Glutamatergic neuron (in vitro differentiated cells): ENCODE measurements around the gene BMPR2. TPM values are rescaled to one million over a fixed set of nuclear protein-coding genes. Genes with fewer than 3 reads are reported as not detected.

Experiments
- DNase-seq: peaks from one replicate; pipeline ENCODE4 v3.0.0; 2022
- H3K27ac Mint-ChIP-seq: one replicate; pipeline ENCODE4 v1.8.0; 2020; ENCODE audit warnings: mild to moderate bottlenecking, mixed read lengths, inconsistent platforms; ENCODE audit not compliant: unreplicated experiment
- H3K27me3 Mint-ChIP-seq: one replicate; pipeline ENCODE4 v1.8.0; 2020; ENCODE audit warnings: mild to moderate bottlenecking, moderate library complexity, mixed read lengths, inconsistent platforms; ENCODE audit not compliant: unreplicated experiment
- H3K36me3 Mint-ChIP-seq: one replicate; pipeline ENCODE4 v1.8.0; 2020; ENCODE audit warnings: mild to moderate bottlenecking, mixed read lengths, inconsistent platforms; ENCODE audit not compliant: unreplicated experiment
- H3K4me1 Mint-ChIP-seq: one replicate; pipeline ENCODE4 v1.8.0; 2020; ENCODE audit warnings: mild to moderate bottlenecking, low read depth, mixed read lengths, inconsistent platforms; ENCODE audit not compliant: unreplicated experiment
- H3K4me3 Mint-ChIP-seq: one replicate; pipeline ENCODE4 v1.8.0; 2020; ENCODE audit warnings: mild to moderate bottlenecking, mixed read lengths, inconsistent platforms; ENCODE audit not compliant: unreplicated experiment
- H3K9me3 Mint-ChIP-seq: one replicate; pipeline ENCODE4 v1.8.0; 2020; ENCODE audit warnings: mild to moderate bottlenecking, moderate library complexity, mixed read lengths, inconsistent platforms; ENCODE audit not compliant: unreplicated experiment
- total RNA-seq: library from RNA; stranded (reverse); fragmentation: NEBNext Ultra II Directional; extraction: Animal tissue kit (Norgen Biotek cat#: 25700); gene quantifications from one replicate; pipeline ENCODE4 v1.2.1, GENCODE V29; 2021; ENCODE audit not compliant: unreplicated experiment
- TF ChIP-seq, protein P1 (sequence below): fragments of 200-600 bp; sonication (generic); IDR thresholded peaks from one replicate; pipeline ENCODE4 v1.5.0; 2021; ENCODE audit not compliant: partially characterized antibody, unreplicated experiment

Gene BMPR2
- total RNA-seq, 1 donor from 2014 or later: 95.0 TPM

DNA sequence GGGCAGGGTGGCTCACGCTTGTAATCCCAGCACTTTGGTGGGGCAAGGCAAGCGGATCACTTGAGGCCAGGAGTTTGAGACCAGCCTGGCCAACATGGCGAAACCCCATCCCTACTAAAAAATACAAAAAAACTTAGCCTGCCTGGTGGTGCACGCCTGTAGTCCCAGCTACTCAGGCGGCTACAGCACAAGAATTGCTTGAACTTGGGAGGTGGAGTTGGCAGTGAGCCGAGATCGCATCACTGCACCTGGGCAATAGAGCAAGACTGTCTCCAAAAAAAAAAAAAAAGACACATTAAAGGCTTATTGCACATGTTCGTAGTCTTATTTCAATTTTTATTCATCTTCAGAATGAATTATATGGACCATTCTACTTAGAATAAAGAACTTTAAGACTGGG lies 110.2 kb downstream of the BMPR2 start:
- Mint-ChIP-seq H3K27me3 (peaks cover 3% of the 10 kb centered on the region), H3K4me1 (no peaks in the 10 kb centered on the region), H3K36me3 (no peaks in the 10 kb centered on the region), H3K4me3 (no peak overlapping the region), H3K27ac (no peak overlapping the region), H3K9me3 (peaks cover 3% of the 10 kb centered on the region)
- TF ChIP-seq, protein P1, sequence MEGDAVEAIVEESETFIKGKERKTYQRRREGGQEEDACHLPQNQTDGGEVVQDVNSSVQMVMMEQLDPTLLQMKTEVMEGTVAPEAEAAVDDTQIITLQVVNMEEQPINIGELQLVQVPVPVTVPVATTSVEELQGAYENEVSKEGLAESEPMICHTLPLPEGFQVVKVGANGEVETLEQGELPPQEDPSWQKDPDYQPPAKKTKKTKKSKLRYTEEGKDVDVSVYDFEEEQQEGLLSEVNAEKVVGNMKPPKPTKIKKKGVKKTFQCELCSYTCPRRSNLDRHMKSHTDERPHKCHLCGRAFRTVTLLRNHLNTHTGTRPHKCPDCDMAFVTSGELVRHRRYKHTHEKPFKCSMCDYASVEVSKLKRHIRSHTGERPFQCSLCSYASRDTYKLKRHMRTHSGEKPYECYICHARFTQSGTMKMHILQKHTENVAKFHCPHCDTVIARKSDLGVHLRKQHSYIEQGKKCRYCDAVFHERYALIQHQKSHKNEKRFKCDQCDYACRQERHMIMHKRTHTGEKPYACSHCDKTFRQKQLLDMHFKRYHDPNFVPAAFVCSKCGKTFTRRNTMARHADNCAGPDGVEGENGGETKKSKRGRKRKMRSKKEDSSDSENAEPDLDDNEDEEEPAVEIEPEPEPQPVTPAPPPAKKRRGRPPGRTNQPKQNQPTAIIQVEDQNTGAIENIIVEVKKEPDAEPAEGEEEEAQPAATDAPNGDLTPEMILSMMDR: no peak
- DNase-seq: no peak

DNA sequence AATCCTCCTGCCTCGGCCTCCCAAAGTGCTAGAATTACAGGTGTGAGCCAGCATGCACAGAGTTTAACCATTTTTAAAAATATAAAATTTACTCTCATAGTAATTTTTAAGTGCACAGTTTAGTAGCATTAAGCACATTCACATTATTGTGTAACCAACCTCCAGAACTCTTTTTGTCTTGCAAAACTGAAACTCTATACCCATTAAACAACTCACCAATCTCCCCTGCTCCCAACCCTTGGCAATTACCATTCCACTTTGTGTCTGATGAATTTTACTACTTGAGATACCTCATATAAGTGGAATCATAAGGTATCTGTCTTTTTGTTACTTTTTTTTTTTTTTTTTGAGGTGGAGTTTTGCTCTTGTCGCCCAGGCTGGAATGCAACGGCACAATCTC lies 112.5 kb downstream of the BMPR2 start:
- TF ChIP-seq, protein P1: no peak
- Mint-ChIP-seq H3K4me3 (no peak overlapping the region), H3K27me3 (peaks cover 3% of the 10 kb centered on the region)

DNA sequence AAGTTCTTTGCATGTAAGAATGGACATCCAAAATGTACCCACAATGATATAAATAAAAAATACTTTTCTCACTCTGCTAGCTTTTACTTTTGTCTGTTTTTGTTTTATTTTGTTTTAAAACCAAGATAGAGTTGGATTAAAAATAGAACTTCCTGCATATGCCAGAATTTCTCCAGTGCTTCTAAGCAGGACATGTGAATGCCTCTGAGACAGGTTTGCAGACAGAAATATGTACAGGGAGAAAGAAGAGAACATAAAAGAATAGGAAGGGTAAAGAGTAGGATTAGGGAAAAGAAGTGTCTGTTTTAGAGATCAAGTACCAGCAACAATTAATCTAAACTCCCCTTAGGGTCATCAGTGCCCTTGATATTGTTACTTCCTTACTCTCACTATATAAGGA lies 114.4 kb downstream of the BMPR2 start:
- Mint-ChIP-seq H3K9me3 (peaks cover 3% of the 10 kb centered on the region), H3K27me3 (peaks cover 3% of the 10 kb centered on the region), H3K36me3 (no peaks in the 10 kb centered on the region), H3K27ac (no peak overlapping the region), H3K4me3 (no peak overlapping the region), H3K4me1 (peaks cover 4% of the 10 kb centered on the region)
- no peak for DNase-seq
- TF ChIP-seq, protein P1: no peak

More for the DNA sequence above, 112.5 kb downstream of the BMPR2 start:
- Mint-ChIP-seq H3K4me1 (no peaks in the 10 kb centered on the region), H3K9me3 (peaks cover 3% of the 10 kb centered on the region), H3K36me3 (no peaks in the 10 kb centered on the region), H3K27ac (no peak overlapping the region)
- DNase-seq: no peak

DNA sequence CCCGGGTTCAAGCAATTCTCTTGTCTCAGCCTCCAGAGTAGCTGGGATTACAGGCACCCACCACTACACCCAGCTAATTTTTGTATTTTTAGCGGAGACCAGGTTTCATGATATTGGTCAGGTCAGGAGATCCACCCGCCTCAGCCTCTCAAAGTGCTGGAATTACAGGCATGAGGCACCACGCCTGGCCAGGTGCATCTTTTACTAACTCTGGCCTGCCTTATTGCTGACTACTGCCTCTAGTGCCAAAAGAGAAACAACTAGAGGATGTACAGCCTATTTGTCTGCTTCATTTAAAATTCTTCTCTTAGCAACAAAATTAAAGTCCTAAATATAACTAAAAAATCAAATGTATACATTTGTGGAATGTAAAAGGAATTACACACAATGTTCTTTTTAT lies 115.4 kb downstream of the BMPR2 start:
- no peak for DNase-seq
- Mint-ChIP-seq H3K4me1 (peaks cover 4% of the 10 kb centered on the region), H3K27me3 (no peaks in the 10 kb centered on the region), H3K9me3 (peaks cover 3% of the 10 kb centered on the region), H3K36me3 (no peaks in the 10 kb centered on the region), H3K4me3 (no peak overlapping the region), H3K27ac (no peak overlapping the region)
- TF ChIP-seq, protein P1: no peak

DNA sequence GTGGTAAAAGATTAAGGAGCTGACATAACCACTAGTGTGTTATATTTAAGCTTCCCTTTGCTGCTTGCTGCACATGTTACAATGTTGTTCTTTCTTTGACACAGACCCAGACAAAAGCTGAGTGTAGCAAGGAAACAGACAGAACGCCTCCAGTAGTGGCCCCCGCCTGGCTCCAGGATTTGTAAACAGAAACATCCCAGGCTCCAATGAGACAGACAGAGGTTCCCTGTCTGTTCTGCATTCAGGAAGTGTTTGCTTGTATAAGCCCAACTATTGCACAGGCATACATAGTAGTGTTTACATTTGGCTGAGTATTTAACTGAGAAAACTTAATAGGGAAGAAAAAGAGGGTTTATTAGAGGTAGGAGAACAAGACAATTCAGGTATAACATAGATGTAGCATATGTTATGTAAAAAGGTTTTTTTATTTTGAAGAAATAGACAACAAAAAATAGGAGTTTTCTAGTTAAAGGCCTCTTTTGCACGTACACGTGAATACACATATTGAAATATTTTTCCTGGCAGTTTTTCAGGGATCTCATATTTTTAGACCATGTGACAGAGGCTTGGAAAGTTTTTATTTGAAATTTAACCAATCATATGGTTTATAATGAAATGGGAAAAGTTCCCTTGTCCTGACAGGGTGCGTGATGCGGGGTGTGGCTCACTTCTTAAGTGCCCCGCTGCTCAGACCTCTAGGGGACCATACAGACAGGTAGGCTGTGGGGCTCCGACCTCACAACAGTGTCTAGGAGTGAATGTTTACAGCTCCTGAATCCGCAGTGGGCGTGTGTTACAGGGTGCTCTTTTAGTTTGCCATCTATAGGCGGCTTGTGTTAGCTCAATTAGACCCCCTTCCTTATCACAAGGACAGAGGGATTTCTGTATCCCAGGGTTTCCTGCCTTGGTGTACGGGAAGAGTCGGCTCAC lies 118.4 kb downstream of the BMPR2 start:
- Mint-ChIP-seq H3K9me3 (peaks cover 14% of the 10 kb centered on the region), H3K27me3 (peaks cover 1% of the 10 kb centered on the region), H3K4me3 (no peak overlapping the region), H3K27ac (no peak overlapping the region), H3K36me3 (no peaks in the 10 kb centered on the region), H3K4me1 (peaks cover 13% of the 10 kb centered on the region)
- DNase-seq: no peak
- TF ChIP-seq, protein P1: no peak
